Right kidney (tissue), 1 donor: Measurements from ENCODE around the gene MRPL1.
"Not testable (repeated sequence)": the region's sequence is repeated elsewhere in the genome, so short reads cannot be mapped to it uniquely, and the experiment has no call there.

Experiments used
- DNase-seq: peaks from one replicate; pipeline ENCODE4 v3.0.0-alpha.2; 2016

MRPL1 gene

GRCh38 chr4:77911842-77912450 is 49.3 kb downstream of the MRPL1 start:
- no peak for DNase-seq

- no peak for DNase-seq
Observed at GRCh38 chr4:77913348-77913747, 50.7 kb downstream of the MRPL1 start.

DNA sequence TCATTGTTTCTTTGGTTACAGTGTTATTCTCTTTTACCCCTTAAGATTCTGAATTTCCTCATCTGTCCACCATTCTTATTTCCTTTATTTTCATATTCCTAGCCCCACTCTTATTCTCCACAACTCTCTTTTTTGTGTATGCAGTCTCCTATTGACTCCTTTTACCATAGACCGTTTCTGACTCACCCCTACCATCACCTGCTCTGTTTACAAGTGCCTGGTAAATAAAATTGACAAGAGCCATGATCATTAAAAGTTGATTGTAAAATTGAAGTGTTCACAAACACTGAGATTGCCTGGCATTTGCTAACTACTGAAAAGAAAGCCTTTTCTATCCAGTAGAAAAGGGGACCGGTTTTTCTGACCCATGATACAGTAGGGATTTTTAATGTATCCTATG is 54.4 kb downstream of the MRPL1 start:
- no peak for DNase-seq

DNA sequence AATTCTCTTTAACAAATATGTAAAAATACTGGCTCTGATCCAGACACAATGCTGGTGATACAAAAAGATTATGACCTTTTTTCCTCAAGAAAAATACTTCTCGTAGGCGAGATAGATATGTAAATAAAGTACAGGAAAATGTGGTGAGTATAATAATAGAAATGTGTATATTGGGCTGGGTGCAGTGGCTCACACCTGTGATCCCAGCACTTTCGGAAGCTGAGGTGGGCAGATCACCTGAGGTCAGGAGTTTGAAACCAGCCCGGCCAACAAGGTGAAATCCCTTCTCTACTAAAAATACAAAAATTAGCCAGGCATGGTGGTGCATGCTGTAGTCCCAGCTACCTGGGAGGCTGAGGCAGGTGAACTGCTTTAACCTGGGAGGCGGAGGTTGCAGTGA is 55.0 kb downstream of the MRPL1 start:
- no peak for DNase-seq

GRCh38 chr4:77920371-77920770 is 57.7 kb downstream of the MRPL1 start:
- DNase-seq: no peak

GRCh38 chr4:77921701-77922100 is 59.1 kb downstream of the MRPL1 start:
- DNase-seq: no peak

GRCh38 chr4:77922158-77923094 is 59.8 kb downstream of the MRPL1 start:
- no peak for DNase-seq

GRCh38 chr4:77927991-77928925 is 65.6 kb downstream of the MRPL1 start:
- DNase-seq: no peak

DNA sequence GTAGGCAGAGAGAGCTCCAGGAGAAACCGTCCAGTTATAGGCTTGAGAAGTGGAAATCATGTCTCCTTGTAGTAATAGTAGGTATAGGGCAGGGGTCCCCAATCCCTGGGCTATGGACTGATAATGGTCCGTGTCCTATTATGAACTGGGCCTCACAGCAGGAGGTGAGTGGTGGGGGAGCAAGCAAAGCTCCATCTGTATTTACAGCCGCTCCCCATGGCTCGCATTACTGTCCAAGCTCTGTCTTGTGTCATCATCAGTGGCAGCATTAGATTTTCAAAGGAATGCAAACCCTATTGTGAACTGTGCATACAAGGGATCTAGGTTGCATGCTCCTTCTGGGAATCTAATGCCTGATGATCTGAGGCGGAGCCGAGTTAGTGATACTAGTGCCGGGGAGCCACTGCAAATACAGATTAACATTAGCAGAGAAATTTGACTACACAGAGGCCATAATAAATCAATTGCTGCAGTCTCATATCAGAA is 67.6 kb downstream of the MRPL1 start:
- no peak for DNase-seq

- no peak for DNase-seq
Observed at GRCh38 chr4:77930876-77931275, 68.2 kb downstream of the MRPL1 start.

GRCh38 chr4:77931452-77932135 is 69.0 kb downstream of the MRPL1 start:
- no peak for DNase-seq

DNA sequence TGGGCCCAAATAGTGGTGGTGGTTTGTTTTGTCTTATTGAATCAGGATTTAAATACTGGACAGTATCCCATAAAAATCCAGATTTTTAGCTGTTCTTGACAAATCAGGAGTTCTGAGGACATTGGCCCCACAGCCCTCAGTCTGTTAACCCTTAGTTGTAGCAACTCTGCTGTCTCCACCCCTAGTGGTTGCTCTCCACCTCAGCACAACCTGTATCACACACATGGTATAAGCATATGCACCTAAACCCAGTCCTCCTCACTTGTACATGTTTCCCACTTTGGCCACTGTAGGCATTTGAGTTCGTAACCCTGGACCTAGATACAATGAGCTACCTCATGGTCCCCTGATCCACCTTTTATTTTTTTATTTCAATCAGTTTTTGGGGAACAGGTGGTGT is 75.9 kb downstream of the MRPL1 start:
- no peak for DNase-seq

- DNase-seq: not testable (repeated sequence)
Observed at GRCh38 chr4:77945929-77946328, 83.3 kb downstream of the MRPL1 start.

- no peak for DNase-seq
Observed at GRCh38 chr4:77950203-77950602, 87.6 kb downstream of the MRPL1 start.

- DNase-seq: no peak
Observed at GRCh38 chr4:77952457-77952856, 89.8 kb downstream of the MRPL1 start.

DNA sequence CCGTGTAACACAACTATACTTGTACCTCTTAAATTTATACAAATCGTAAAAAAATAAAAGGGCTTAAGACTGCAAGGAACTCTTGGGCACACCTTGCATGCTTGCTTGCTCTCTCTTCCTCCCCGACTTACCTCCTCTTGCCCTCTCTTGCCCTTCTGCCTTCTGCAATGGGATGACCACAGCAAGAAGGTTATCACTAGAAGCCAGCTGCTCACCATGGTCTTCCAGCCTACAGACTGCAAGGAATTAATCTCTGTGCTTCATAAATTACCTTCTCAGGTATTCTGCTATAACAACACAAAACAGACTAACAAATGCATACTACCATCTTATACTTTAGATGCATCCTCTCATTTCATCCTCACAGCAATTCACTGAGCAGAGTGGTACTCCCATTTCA is 92.1 kb downstream of the MRPL1 start:
- no peak for DNase-seq

DNA sequence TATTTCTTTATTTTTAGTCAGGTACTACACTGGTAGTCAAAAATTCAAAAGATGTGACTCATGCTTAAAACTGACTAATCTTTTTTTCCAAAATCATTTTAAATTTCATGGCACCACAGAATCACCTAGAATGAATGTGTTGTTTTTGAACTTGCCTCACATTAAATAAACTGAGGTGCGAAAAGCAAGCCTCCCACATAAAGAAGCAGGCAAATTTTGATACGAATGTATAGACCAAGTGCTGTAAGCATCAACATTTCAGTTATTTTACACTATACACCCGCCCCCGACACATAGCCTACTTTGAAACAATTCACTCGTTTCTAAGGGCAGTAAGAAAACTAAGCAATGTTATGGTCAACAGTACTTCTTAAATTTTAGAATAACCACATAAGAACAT is 94.3 kb downstream of the MRPL1 start:
- DNase-seq: no peak

DNA sequence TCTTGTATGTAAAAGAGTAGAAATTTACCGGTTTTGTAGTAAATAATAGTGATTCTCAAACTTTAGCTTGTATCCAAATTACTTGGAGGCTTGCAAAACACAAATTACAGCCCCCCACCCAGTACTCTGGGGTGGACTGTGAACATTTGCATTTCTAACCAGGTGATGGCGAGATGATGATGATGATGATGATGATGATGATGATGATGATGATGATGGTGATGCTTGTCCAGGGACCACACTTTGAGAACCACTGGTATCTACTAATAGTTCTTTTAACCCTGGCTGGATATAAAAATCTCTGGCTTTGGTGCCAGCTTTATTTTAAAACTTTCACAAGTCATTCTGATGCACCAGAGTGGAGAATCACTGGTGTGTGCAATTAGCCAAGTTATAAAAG is 96.3 kb downstream of the MRPL1 start:
- no peak for DNase-seq

DNA sequence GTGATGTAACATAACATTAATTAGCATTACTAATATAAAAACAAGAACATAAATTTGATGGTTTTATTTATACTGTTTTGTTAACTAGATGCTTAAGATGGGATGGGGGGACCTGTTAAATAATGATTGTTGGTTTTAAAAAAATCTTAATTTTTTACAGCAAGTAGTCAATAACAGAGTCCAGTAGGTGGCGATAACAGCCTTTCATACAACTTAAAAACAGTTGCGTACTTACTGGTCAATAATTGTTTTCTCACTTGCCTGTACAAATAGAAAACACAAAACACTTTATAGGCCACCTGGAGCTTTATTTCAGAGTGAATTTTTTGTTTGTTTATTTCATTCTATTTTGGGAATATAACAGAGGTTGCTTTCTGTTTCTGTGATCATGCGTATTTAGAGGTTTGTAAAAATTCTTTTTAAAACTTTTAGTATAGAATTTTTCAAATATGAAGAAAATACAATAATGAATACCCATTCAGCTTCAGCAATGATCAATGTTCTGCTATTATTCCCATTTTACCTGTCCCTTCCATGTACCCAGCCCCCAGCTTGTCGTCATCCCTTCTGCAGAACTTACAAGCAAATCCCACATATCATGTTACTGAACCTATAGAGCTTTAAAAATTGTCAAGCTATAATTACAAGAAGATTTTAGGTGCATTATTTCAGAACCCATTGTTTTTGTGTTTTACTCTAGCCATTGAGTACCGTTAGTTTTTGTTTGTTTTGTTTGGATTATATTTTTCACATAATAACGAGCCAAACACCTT is 97.1 kb downstream of the MRPL1 start:
- DNase-seq: no peak

- DNase-seq: no peak
Observed at GRCh38 chr4:77960367-77960766, 97.7 kb downstream of the MRPL1 start.

- no peak for DNase-seq
Observed at GRCh38 chr4:77963004-77963403, 100.4 kb downstream of the MRPL1 start.
